GM06990 (cell line): ENCODE measurements around the gene BBS1.
"Not testable (repeated sequence)": the region's sequence is repeated elsewhere in the genome, so short reads cannot be mapped to it uniquely, and the experiment has no call there.

Experiments used
- DNase-seq: peaks from one replicate; pipeline ENCODE4 v3.0.0-alpha.2; 2011; ENCODE audit not compliant: insufficient read length; ENCODE audit errors: extremely low read depth
- H3K27me3 ChIP-seq: replicated peaks from 2 replicates; pipeline ENCODE4 v1.6.0; 2011; ENCODE audit warnings: low read length; ENCODE audit not compliant: control insufficient read depth, insufficient read depth
- H3K36me3 ChIP-seq: 2 replicates; pipeline ENCODE4 v1.5.1; 2011; ENCODE audit warnings: low read length; ENCODE audit not compliant: control insufficient read depth, insufficient read depth
- H3K4me3 ChIP-seq: replicated peaks from 2 replicates; pipeline ENCODE4 v1.5.1; 2011; ENCODE audit warnings: low read depth, mild to moderate bottlenecking, control low read depth, low read length
- CTCF ChIP-seq: IDR thresholded peaks from 2 replicates; pipeline ENCODE4 v1.5.1; 2011; ENCODE audit warnings: low read length, control low read depth, mild to moderate bottlenecking, inconsistent platforms; ENCODE audit not compliant: insufficient read depth, poor library complexity, severe bottlenecking

Gene BBS1

GRCh38 chr11:66543263-66544107 is 33.0 kb downstream of the BBS1 start:
- H3K4me3 ChIP-seq: peak overlapping the region; percentile 29
- DNase-seq: peak; percentile 85

GRCh38 chr11:66544952-66545351 is 34.5 kb downstream of the BBS1 start:
- H3K36me3 ChIP-seq, H3K27me3 ChIP-seq, DNase-seq: not testable (repeated sequence)
- peak overlapping the region; percentile 88 for H3K4me3 ChIP-seq

More at GRCh38 chr11:66543263-66544107, 33.0 kb downstream of the BBS1 start:
- no peaks in the 10 kb centered on the region for H3K27me3 ChIP-seq
- peak; percentile 86 for TF ChIP-seq CTCF
- H3K36me3 ChIP-seq: peaks cover 21% of the 10 kb centered on the region

GRCh38 chr11:66545701-66546367 is 35.4 kb downstream of the BBS1 start, which contains the start of gene ZDHHC24:
Gene ZDHHC24 (minus strand): TSS chr11:66546048. CDS start chr11:66546003, 45 bp downstream.
- peak; percentile 96 for DNase-seq
- peaks cover 8% of the 10 kb centered on the region for H3K36me3 ChIP-seq
- peak within 1 kb of the TSS; percentile 88 for H3K4me3 ChIP-seq
- TF ChIP-seq CTCF: no peak
- H3K27me3 ChIP-seq: no peaks in the 10 kb centered on the region; the same call in 1 of the 2 replicates

GRCh38 chr11:66546368-66546965 is 36.0 kb downstream of the BBS1 start, which contains the start of gene ACTN3:
Gene ACTN3 (plus strand): TSS chr11:66546903. CDS start chr11:66546938, 35 bp downstream.
- TF ChIP-seq CTCF: no peak
- Histone ChIP-seq H3K36me3 (peaks cover 6% of the 10 kb centered on the region), H3K27me3 (no peaks in the 10 kb centered on the region; the same call in 1 of the 2 replicates), H3K4me3 (peak within 1 kb of the TSS; percentile 88)
- peak; percentile 54 for DNase-seq

- DNase-seq: no peak
- TF ChIP-seq CTCF: no peak
- H3K36me3 ChIP-seq: peaks cover 5% of the 10 kb centered on the region
- H3K4me3 ChIP-seq: peak overlapping the region; percentile 88
- no peaks in the 10 kb centered on the region; the same call in 1 of the 2 replicates for H3K27me3 ChIP-seq
Observed at GRCh38 chr11:66546966-66547661, 36.7 kb downstream of the BBS1 start.
